RCC 7860 (cell line): ENCODE results near the gene GJC1.
"Not testable (repeated sequence)": the region's sequence is repeated elsewhere in the genome, so short reads cannot be mapped to it uniquely, and the experiment has no call there.

ENCODE experiments used
- DNase-seq: peaks from one replicate; pipeline ENCODE4 v3.0.0-alpha.2; 2015; ENCODE audit warnings: low spot score
- FAIRE-seq: peaks from 2 replicates; lab custom pipeline; 2012; peaks lifted over from hg19 to GRCh38; lab: Jason Lieb, UNC

The GJC1 gene

DNA sequence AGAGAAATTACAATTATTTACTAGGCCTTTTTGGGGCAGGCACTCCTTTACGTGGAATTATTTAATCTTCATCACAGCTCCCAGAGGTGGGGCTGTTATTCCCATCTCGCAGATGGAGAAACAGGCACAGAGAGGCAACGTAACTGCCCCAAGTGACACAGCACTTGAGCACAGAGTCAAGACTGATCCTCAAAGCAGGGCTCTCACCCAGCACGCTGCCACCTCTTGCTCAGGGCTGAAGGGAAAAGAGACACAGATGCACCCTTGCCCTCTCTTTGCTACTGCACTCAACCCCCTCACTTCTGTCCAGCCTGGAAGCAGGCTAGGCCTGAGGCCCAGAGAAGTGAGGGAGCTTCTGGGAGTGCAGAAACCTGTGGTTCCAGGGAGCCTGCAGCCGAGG, 66.9 kb downstream of the GJC1 start:
- DNase-seq (no peak), FAIRE-seq (no peak)

GRCh38 chr17:44761932-44762810, 67.9 kb downstream of the GJC1 start:
- DNase-seq, result no peak

DNA sequence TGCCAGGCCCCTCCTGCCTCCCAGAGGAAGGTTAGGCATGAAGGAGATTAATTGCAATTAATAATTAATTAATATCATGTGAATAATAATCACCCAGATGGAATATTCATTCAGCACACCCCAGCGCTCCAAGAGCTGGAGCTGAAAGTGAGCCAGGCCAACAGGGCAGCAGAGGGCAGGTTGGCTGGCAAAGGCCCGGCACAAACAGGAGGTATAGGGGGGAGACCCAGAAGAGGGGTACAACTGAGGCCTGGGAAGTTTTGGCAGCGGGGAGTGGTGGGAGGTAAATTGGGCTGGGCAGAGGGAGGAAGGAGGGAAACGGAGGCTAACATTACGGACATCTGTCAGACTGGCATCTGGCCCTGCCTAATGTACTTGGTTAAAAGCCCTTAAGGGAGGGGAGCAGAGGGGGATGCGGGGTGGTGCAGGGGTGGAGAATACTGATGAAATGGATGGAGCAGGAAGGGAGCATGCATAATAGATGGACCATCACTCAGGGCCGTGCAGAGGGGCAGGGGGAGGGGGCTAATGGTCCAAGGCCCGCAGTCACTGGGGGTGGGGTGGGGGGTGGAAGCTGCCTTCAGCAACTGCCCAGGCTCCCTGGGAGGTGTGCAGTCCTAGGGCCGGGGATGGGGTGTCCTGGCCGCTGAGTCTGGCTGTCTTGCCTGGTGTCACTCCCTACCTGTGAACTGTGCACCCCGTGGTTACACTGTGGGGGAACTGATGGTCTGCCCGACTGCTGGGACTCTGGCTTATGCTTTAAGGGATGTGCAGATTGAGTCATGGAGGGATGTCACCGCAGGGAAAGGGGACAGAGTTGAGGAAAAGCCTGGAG, 69.4 kb downstream of the GJC1 start:
- FAIRE-seq, result no peak
- no peak for DNase-seq

More at GRCh38 chr17:44761932-44762810, 67.9 kb downstream of the GJC1 start:
- FAIRE-seq, result no peak

GRCh38 chr17:44759916-44760243, 70.2 kb downstream of the GJC1 start:
- FAIRE-seq (no peak), DNase-seq (no peak)

- FAIRE-seq (no peak), DNase-seq (no peak)
Observed at GRCh38 chr17:44759086-44759915, 70.8 kb downstream of the GJC1 start.

GRCh38 chr17:44758414-44759085, 71.5 kb downstream of the GJC1 start, which contains the start of gene ADAM11:
Gene ADAM11 (plus strand): TSS chr17:44758988. CDS start chr17:44759200, 212 bp downstream.
- DNase-seq, result no peak
- FAIRE-seq, result no peak

GRCh38 chr17:44757918-44758413, 72.1 kb downstream of the GJC1 start:
- DNase-seq, result no peak
- no peak for FAIRE-seq

DNA sequence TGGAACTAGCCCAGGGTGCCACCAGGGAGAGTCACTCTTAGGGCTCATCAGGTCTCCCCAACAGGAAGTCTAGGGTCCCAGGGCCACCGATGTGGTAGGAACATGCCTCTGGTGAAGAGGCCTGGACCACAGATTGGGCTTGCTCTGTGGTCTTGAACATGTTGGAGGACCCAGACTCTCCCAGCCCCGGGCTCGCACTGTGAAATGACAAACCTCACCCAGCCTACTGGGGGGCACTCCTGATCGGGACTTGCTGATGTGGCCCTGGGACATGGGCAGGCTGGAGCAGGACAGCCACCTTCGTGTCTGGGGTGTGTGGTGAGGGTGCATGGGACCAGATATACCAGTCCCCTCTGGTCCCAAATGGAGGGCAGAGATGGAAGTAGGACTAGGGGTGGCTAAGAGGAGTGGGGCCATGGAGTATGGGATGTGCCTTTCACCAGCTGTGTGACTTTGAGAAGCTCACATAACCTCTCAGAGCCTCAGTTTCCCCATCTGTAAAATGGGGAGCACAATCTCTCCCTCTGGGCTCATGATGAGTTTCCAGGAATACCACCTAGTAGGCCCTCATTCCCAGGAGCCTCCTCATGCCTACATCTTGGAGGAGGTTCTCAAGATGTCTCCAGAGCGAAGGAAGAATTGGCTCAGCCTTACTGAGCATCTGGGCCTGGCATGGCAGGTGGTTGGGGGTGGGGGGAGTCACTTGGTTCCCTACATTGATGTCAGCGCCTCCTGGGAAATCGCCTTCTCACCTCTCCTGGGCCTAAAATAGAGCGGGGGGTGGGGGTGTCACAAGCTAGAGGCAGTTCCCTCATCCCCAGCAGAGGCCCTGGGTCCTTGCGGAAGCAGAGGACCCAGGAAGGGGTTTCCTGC, 72.8 kb downstream of the GJC1 start:
- FAIRE-seq (no peak), DNase-seq (no peak)

DNA sequence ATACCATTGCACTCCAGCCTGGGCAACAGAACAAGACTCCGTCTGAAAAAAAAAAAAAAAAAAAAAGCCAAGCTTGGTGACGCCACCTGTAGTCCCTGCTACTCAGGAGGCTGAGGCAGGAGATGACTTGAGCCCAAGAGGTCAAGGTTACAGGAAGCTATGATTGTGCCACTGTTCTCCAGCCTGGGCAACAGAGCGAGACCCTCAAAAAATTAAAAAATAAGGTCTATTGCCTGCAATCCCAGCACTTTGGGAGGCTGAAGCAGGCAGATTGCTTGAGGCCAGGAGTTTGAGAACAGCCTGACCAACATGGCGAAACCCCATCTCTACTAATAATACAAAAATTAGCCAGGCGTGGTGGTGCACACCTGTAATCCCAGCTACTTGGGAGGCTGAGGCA, 74.9 kb downstream of the GJC1 start:
- FAIRE-seq, DNase-seq: not testable (repeated sequence)

DNA sequence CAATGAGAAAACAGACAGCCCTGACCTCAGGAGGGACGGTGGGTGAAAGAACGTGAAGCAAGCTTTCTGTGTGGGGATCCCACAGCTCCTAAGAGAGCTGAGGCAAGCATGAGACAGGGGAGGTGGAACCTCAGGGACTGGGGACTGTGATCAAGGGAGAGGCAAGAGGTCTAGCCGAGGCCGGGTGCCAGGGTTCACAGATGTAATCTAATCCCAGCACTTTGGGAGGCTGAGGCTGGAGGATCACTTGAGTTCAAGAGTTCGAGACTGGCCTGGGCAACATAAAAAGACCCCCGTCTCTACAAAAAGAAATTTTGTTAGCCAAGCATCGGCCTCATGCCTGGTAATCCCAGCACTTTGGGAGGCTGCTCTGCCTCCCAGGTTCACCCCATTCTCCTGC, 75.8 kb downstream of the GJC1 start:
- FAIRE-seq (no peak), DNase-seq (no peak)

DNA sequence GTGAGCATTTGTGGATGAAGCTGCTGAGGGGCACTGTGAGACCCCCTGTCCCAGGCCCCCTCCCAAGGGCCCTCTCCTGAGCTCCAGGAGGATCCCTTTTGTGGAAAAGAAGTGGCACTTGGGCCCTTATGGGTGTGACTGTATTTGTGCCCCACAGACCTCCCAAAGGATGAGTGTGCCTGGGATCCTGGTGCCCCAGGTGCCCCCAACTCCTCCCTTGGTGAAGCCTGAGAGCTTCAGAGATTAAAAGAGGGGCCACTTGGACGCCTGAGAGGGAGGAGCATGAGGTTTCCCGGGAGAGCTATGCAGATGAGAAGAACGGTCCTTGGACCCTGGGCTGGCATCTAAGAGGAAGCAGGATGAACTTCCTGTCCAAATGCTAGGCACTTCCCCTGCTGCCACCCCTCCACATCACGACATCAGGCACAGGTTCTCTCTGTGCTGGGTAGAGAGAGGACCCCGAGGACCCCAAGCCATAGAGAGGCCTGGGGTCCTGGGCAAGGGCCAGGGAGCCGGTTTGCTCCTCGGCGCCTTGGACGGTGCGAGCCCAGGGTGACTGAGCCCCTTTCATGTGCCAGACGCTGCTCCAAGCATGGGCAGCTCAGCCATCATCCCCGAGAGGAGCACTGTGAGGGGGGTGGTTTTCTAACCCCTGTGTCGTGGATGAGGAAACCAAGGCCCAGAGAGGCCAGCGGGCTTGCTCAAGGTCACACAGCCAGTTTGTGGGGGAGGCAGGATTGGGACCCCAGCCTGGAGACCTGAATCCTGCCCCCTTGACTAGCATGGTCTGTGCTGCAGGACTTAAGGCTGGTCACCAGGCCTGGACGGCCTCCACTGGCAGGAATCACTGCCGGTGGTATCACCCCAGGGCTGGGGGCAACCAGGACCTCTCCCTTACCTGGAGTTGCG, 76.9 kb downstream of the GJC1 start:
- DNase-seq (no peak), FAIRE-seq (no peak)

DNA sequence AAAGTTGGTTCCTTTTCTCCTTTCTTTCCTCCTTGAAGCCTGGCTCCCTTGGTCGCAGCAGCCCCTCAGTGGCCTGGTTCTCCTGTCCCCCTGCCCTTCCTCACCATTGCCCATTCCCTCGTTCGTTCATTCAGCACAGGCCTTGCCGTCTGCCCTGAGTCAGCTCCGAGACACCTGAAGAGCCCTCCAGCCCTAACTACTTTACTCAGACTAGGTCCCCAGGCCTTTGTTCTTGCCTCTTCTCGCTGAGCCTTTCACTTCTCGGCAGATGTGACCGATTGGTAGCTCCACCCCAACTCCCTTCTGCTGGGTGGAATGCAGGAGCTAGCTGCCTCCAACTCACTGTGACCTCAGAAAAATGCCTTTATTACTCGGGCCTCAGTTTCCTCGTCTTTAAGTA, 78.3 kb downstream of the GJC1 start:
- DNase-seq, result no peak
- FAIRE-seq, result no peak

- no peak for FAIRE-seq
- no peak for DNase-seq
Observed at GRCh38 chr17:44751331-44751730, 78.8 kb downstream of the GJC1 start.

- no peak for DNase-seq
- FAIRE-seq, result no peak
Observed at GRCh38 chr17:44749980-44750318, 80.1 kb downstream of the GJC1 start.

- DNase-seq (no peak), FAIRE-seq (no peak)
Observed at GRCh38 chr17:44749076-44749979, 80.8 kb downstream of the GJC1 start.
